ENCODE measurements around the gene GHRHR.

GHRHR gene

DNA sequence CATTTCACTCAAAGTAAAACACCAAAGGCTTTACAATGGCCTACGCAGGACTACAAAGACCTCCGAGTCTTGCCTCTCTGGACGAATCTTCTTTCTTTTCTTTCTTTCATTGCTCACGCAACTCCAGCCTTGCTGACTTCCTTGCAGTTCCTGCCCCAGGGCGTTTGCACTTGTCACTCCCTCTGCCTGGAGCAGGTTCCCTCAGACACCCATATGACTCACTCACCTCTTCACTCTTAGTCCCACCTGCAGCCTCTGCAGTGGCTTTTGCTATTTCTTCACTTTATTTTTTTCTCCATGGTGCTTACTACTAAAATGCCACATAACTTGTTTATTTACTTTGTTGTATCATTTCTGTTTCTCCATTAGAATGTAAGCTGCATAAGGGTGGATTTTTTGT lies 33.1 kb downstream of the GHRHR start:
- H3K9ac ChIP-seq: no peak overlapping the region
- no peaks in the 10 kb centered on the region for H4K20me1 ChIP-seq (ENCODE audit: insufficient read depth)
- no peak overlapping the region for H3K4me2 ChIP-seq
- no peak overlapping the region for H3K4me3 ChIP-seq (IDR thresholded peaks at IDR 0.05; ENCODE audit: insufficient read depth, low read depth, low read length)
- no peaks in the 10 kb centered on the region for H3K36me3 ChIP-seq (ENCODE audit: insufficient read depth)
- no peaks in the 10 kb centered on the region for H3K79me2 ChIP-seq (ENCODE audit: insufficient read depth, low read depth)
- H2AFZ ChIP-seq (ENCODE audit: low read depth): no peak overlapping the region
- TF ChIP-seq, protein P1, sequence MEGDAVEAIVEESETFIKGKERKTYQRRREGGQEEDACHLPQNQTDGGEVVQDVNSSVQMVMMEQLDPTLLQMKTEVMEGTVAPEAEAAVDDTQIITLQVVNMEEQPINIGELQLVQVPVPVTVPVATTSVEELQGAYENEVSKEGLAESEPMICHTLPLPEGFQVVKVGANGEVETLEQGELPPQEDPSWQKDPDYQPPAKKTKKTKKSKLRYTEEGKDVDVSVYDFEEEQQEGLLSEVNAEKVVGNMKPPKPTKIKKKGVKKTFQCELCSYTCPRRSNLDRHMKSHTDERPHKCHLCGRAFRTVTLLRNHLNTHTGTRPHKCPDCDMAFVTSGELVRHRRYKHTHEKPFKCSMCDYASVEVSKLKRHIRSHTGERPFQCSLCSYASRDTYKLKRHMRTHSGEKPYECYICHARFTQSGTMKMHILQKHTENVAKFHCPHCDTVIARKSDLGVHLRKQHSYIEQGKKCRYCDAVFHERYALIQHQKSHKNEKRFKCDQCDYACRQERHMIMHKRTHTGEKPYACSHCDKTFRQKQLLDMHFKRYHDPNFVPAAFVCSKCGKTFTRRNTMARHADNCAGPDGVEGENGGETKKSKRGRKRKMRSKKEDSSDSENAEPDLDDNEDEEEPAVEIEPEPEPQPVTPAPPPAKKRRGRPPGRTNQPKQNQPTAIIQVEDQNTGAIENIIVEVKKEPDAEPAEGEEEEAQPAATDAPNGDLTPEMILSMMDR (conservative IDR thresholded peaks at IDR 0.05; ENCODE audit: low read depth, low read length): no peak
- H3K4me1 ChIP-seq (ENCODE audit: low read depth, poor library complexity, severe bottlenecking): no peaks in the 10 kb centered on the region
- H3K27me3 ChIP-seq (ENCODE audit: insufficient read depth, low read depth): no peaks in the 10 kb centered on the region
- H3K27ac ChIP-seq: no peak overlapping the region

DNA sequence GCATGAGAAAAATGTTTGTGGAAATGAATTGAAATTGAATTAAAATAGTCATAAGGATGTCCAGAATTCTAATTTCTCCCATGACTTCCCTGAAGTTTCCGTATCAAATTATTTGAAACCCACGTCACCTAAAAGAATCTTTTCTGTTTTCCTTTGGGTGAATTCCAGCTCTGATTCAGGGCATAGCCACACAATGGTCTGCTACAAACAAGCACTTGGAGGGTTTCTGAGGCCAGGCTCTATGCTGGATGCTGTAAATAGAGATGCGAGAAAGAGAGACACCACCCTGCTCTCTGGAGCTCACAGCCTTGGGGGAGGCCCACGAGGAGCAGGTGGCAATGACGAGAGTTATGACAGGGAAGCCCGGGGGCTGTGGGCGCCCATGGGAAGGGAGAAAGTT lies 33.6 kb downstream of the GHRHR start:
- Histone ChIP-seq H3K4me3 (IDR thresholded peaks at IDR 0.05; ENCODE audit: insufficient read depth, low read depth, low read length) (no peak overlapping the region), H3K9ac (no peak overlapping the region), H4K20me1 (ENCODE audit: insufficient read depth) (no peaks in the 10 kb centered on the region), H3K36me3 (ENCODE audit: insufficient read depth) (no peaks in the 10 kb centered on the region), H3K27me3 (ENCODE audit: insufficient read depth, low read depth) (no peaks in the 10 kb centered on the region), H2AFZ (ENCODE audit: low read depth) (no peak overlapping the region), H3K79me2 (ENCODE audit: insufficient read depth, low read depth) (no peaks in the 10 kb centered on the region), H3K4me1 (ENCODE audit: low read depth, poor library complexity, severe bottlenecking) (no peaks in the 10 kb centered on the region), H3K4me2 (no peak overlapping the region), H3K27ac (no peak overlapping the region)
- TF ChIP-seq, protein P1 (conservative IDR thresholded peaks at IDR 0.05; ENCODE audit: low read depth, low read length): no peak

GRCh38 chr7:30998180-30998579 lies 34.4 kb downstream of the GHRHR start:
- no peak overlapping the region for H3K4me2 ChIP-seq
- H2AFZ ChIP-seq (ENCODE audit: low read depth): no peak overlapping the region
- TF ChIP-seq, protein P1 (conservative IDR thresholded peaks at IDR 0.05; ENCODE audit: low read depth, low read length): no peak
- no peaks in the 10 kb centered on the region for H3K27me3 ChIP-seq (ENCODE audit: insufficient read depth, low read depth)
- H4K20me1 ChIP-seq (ENCODE audit: insufficient read depth): no peaks in the 10 kb centered on the region
- H3K4me1 ChIP-seq (ENCODE audit: low read depth, poor library complexity, severe bottlenecking): no peaks in the 10 kb centered on the region
- no peaks in the 10 kb centered on the region for H3K79me2 ChIP-seq (ENCODE audit: insufficient read depth, low read depth)
- H3K27ac ChIP-seq: no peak overlapping the region
- H3K36me3 ChIP-seq (ENCODE audit: insufficient read depth): no peaks in the 10 kb centered on the region
- no peak overlapping the region for H3K9ac ChIP-seq
- no peak overlapping the region for H3K4me3 ChIP-seq (IDR thresholded peaks at IDR 0.05; ENCODE audit: insufficient read depth, low read depth, low read length)

- Histone ChIP-seq H3K79me2 (ENCODE audit: insufficient read depth, low read depth) (no peaks in the 10 kb centered on the region), H2AFZ (ENCODE audit: low read depth) (no peak overlapping the region), H4K20me1 (ENCODE audit: insufficient read depth) (no peaks in the 10 kb centered on the region), H3K4me2 (no peak overlapping the region), H3K36me3 (ENCODE audit: insufficient read depth) (no peaks in the 10 kb centered on the region), H3K9ac (no peak overlapping the region), H3K27me3 (ENCODE audit: insufficient read depth, low read depth) (no peaks in the 10 kb centered on the region), H3K4me1 (ENCODE audit: low read depth, poor library complexity, severe bottlenecking) (no peaks in the 10 kb centered on the region), H3K4me3 (IDR thresholded peaks at IDR 0.05; ENCODE audit: insufficient read depth, low read depth, low read length) (no peak overlapping the region), H3K27ac (no peak overlapping the region)
- TF ChIP-seq, protein P1 (conservative IDR thresholded peaks at IDR 0.05; ENCODE audit: low read depth, low read length): no peak
Measured at GRCh38 chr7:31000161-31000693, 36.5 kb downstream of the GHRHR start.

Data from KMS-11 (cell line).